ENCODE results near the gene KIF5A. TPM values are rescaled to one million over a fixed set of nuclear protein-coding genes. Genes with fewer than 3 reads are reported as not detected.
"Not testable (repeated sequence)": the region's sequence is repeated elsewhere in the genome, so short reads cannot be mapped to it uniquely, and the experiment has no call there.

The KIF5A gene
- total RNA-seq, 1 donor from 2014 or later: 1.8 TPM

DNA sequence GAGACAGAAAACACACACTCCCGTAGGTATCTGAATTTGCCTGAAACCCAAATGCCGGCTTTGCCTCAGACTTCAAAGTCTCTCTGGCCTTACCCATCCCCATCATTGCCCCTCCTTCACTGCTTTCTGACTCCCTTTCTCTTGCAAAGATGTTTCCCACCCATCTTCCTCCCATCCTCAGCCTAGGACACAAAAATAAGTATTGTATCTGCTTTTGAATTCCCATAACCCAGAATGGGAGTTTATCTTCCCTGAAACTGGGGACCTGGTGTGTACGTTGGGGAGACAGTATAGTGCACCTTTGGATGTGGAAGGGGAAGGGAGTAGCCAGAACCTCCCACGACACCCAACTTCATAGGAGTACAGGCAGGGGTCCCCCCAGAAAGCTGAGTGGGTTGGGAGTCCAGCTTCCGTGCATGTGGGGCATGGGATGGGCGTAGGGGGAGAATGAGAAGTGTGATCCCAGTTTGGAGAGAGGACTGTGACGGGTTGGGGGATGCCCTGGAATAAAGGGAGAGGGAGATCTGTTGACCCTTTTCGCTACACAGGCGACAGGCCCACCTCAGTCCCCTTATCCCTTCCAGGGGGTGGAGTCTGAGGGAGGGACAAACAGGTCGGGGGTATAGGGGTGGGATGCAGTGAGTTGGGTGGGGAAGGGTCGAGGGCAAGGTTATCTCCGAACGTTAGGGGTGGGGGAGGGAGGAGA, 488 bp upstream of the KIF5A start:
- Mint-ChIP-seq H3K27ac (no peak overlapping the region), H3K9me3 (no peaks in the 10 kb centered on the region), H3K36me3 (ENCODE audit: low read depth) (peaks cover 12% of the 10 kb centered on the region), H3K4me3 (peak overlapping the region; percentile 81), H3K4me1 (peaks cover 42% of the 10 kb centered on the region), H3K27me3 (peaks cover 23% of the 10 kb centered on the region)
- intact Hi-C loops (cut with micrococcal nuclease): loop anchor here (5.0 kb wide), 1 partner anchor 143 kb away; the partner anchor contains the start of gene OS9
- DNase-seq: no peak

DNA sequence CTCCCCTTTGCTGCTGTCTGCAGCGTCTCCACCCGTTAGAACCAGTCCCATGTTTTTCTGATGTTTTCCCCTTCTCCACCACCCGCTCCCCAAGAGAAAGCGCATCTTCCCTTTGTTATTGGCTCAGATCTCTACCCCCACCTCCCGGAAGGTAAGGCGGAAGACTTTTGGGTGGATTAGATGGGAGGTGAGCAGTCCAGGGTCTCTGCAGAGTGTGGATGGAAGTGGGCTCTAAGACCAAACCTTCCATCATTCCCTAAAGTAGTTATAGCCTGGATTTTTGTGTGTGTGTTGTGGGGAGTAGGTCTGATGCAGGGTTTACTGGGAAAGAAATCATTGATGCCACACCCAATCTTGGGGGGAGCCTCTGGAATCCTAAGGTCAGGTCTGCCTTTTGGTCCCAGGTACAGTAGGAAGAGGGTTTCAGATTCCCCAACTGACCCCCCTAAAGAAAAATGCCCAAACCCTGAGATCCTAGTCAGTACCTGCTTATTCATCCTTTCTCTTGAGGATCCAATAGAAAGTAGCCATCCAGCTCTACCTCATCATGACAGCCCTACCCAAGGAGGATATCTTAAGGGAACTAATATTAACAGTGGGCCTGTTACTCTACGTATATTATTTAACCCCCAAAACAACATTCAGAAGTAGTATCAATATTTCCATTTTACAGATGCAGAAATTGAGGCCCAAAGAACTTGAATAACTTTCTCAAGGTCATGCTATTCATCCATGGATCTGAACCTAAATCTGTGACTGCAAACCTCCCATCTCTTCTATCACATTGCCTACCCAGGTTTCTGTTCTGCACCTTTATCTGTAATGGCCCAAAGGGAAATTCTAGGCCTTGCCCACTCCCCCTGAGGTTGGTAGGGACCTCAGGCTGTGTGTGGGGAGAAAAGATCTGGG, 1.1 kb downstream of the KIF5A start:
- Mint-ChIP-seq H3K9me3 (no peaks in the 10 kb centered on the region), H3K4me1 (peaks cover 32% of the 10 kb centered on the region), H3K27ac (no peak overlapping the region), H3K36me3 (ENCODE audit: low read depth) (peaks cover 5% of the 10 kb centered on the region), H3K4me3 (peak overlapping the region; percentile 81), H3K27me3 (peaks cover 25% of the 10 kb centered on the region)
- intact Hi-C loops (cut with micrococcal nuclease): no loop called here
- no peak for DNase-seq

DNA sequence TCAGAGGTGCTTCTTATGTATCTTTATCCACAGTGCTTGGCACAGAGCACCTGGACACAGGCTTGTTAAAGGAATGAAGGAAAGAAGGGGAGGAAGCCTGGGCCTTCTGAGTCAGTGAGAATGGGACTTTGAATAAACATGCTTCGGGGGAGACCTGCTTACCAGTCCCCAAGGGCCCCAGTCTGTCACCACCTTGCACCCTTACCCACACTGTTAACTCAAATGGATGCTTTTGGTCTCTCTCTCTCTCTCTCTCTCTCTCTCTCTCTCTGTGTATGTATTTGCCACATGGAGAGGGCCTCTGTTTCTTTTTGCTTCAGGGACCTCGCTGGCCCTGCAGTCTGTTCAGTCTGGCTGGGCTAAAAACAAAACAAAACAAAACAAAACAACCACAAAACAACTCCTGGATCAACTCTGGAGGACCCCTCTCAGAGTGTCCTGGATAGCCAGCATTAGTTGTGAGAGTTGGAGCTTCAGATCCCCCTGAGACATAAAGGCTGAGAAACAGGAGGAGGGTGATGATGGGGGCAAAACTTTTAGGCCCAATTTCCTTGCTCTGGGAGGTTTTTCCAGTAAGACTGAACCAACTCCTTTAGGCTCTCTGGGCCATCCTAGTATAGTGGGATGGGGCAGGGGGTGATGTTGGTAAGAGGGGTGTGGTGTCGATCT, 1.9 kb downstream of the KIF5A start:
- peaks cover 27% of the 10 kb centered on the region for H3K4me1 Mint-ChIP-seq
- H3K27ac Mint-ChIP-seq: no peak overlapping the region
- H3K36me3 Mint-ChIP-seq (ENCODE audit: low read depth): no peaks in the 10 kb centered on the region
- DNase-seq: no peak
- peaks cover 25% of the 10 kb centered on the region for H3K27me3 Mint-ChIP-seq
- peak overlapping the region; percentile 14 for H3K4me3 Mint-ChIP-seq
- intact Hi-C loops (cut with micrococcal nuclease): no loop called here
- no peaks in the 10 kb centered on the region for H3K9me3 Mint-ChIP-seq

DNA sequence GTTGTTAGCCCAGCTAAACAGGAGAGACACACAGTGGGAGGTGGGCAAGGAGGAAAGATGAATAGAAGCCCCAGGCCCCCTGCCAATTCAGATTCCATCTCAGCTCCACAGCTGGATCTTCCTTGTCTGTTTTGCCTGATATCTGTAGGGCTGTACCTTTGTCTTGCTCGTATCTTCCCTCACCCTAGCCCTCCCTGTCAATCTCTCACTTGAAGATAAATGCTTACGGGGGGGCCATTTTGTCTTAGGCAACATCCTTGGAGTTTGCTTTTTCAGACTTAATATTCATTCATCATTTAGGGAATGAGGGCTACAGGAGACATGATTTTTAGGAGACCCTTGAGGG, 2.4 kb downstream of the KIF5A start:
- DNase-seq: no peak
- Mint-ChIP-seq H3K27me3 (peaks cover 22% of the 10 kb centered on the region), H3K4me3 (no peak overlapping the region), H3K4me1 (peaks cover 25% of the 10 kb centered on the region), H3K27ac (no peak overlapping the region), H3K9me3 (no peaks in the 10 kb centered on the region), H3K36me3 (ENCODE audit: low read depth) (no peaks in the 10 kb centered on the region)
- intact Hi-C loops (cut with micrococcal nuclease): no loop called here

DNA sequence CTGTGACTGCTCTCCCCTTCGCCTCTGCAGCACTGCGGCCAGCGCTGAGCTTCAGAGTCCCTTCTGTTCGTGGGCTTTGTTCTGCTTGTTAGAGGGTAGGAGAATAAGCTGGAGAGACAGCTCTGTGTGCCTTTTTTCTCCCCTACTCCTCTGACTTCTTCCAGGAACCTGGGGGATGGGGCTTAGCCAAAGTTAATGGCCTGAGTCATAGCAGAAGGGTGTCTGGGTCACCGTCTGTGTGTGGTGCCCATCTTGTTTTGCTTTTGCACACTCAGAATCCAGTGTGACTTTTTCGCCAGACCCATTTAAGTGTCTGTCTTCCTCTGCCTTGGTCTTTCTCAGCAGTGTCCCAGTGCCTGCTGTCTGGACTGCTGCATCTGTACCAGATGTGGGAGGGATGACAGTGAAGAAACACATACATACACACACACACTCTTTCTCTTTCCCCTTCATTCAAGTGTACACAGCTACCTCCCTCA, 3.0 kb downstream of the KIF5A start:
- no peaks in the 10 kb centered on the region for H3K9me3 Mint-ChIP-seq
- DNase-seq: no peak
- H3K4me3 Mint-ChIP-seq: no peak overlapping the region
- no peak overlapping the region for H3K27ac Mint-ChIP-seq
- H3K36me3 Mint-ChIP-seq (ENCODE audit: low read depth): no peaks in the 10 kb centered on the region
- H3K27me3 Mint-ChIP-seq: peaks cover 22% of the 10 kb centered on the region
- intact Hi-C loops (cut with micrococcal nuclease): no loop called here
- peaks cover 23% of the 10 kb centered on the region for H3K4me1 Mint-ChIP-seq

DNA sequence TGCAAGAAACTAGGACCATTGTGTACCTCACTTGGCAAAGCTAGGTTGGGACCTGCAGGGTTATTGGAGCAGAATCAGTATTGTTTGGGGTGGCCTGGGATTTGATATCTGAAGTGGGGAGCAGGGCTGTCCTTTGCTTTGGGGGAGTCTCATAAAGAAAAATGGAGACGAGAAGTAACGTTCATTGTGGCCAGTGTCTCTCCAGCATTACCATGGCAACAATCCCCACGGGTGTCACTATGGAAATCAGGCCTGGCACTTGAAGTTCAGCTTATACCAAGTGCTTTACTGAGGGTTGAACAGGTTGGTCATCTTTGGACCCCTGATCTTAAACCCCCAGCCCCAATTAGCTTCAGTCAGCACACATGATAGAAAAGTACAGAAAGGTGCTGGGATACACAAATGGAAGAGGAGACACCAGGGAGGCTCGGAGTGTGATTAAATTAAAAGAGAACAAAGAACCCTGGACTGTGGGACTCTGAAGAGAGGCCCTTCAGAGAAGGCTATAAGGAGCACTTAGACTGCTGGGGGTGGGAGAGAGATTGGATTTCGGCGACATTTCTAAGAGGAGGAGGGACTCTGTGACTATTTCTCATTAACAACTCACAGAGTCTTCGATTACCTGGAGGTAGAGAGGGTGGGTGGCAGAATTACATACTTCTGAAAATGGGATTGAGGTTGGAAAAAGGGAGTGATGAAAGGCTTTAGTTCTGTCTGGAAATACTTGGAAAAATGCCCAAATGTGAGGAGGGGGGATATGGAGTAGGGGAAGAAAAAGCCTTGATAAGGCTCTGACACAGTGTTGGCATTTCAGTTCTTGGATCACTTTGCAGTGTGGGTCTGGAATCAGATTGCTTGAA, 3.7 kb downstream of the KIF5A start:
- H3K4me1 Mint-ChIP-seq: peaks cover 20% of the 10 kb centered on the region
- no peak overlapping the region for H3K4me3 Mint-ChIP-seq
- intact Hi-C loops (cut with micrococcal nuclease): no loop called here
- DNase-seq: no peak
- H3K27me3 Mint-ChIP-seq: peaks cover 18% of the 10 kb centered on the region
- no peaks in the 10 kb centered on the region for H3K36me3 Mint-ChIP-seq (ENCODE audit: low read depth)
- no peaks in the 10 kb centered on the region for H3K9me3 Mint-ChIP-seq
- no peak overlapping the region for H3K27ac Mint-ChIP-seq

DNA sequence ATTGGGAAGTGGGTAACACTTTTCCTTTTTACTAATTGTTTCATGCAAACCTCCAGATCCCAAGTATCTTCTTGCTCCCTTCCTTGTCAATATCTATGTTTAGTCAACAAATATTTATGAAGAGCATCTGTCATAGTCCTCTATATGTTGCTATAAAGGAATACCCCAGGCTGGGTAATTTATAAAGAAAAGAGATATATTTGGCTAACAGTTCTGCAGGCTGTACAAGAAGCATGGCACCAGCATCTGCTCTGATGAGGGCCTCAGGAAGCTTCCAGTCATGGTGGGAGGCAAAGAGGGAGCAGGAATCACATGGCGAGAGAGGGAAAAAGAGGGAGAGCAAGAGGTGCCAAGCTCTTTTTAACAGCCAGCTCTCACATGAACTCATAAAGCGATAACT, 4.6 kb downstream of the KIF5A start:
- H3K4me3 Mint-ChIP-seq: no peak overlapping the region
- H3K36me3 Mint-ChIP-seq (ENCODE audit: low read depth): no peaks in the 10 kb centered on the region
- no peak overlapping the region for H3K27ac Mint-ChIP-seq
- peaks cover 13% of the 10 kb centered on the region for H3K4me1 Mint-ChIP-seq
- DNase-seq: no peak
- H3K27me3 Mint-ChIP-seq: peaks cover 11% of the 10 kb centered on the region
- no peaks in the 10 kb centered on the region for H3K9me3 Mint-ChIP-seq
- intact Hi-C loops (cut with micrococcal nuclease): no loop called here

DNA sequence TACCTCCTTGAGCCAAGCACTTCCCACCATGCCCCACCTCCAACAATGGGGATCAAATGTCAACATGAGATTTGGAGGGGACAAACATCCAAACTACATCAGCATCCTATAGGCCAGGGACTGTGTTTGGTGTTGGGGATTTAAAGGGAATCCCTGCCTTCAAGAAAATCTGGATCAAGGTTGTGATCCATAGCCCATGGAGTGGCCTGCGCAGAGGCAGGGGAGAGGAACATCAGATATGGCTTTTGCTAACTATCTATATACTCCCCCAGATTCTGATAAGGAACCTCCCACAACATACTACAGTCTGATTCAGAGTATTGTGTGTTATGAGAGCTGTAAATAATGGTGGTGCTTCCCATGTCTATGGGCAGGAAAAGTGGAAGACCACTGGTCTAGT, 5.1 kb downstream of the KIF5A start:
- Mint-ChIP-seq H3K4me1 (peaks cover 13% of the 10 kb centered on the region), H3K36me3 (ENCODE audit: low read depth) (no peaks in the 10 kb centered on the region), H3K27me3 (peaks cover 10% of the 10 kb centered on the region), H3K4me3 (no peak overlapping the region), H3K9me3 (no peaks in the 10 kb centered on the region), H3K27ac (no peak overlapping the region)
- intact Hi-C loops (cut with micrococcal nuclease): no loop called here
- no peak for DNase-seq

DNA sequence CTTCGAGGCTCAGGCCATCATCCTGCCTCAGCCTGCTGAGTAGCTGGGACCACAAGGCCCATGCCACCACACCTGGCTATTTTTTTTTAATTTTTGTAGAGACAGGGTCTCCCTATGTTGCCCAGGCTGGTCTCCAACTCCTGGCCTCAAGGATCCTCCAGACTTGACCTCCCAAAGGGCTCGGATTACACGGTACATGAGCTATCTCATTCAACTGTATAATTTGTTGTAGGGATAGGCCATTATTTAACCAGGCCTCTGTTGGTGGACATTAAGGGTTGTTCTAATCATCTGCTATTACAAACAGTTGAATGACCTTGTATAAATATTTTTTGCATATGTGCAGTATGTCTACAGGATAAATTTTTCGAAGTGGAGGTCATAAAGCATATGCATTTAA, 9.0 kb downstream of the KIF5A start:
- Mint-ChIP-seq H3K36me3 (ENCODE audit: low read depth) (no peaks in the 10 kb centered on the region), H3K4me3 (no peak overlapping the region), H3K9me3 (no peaks in the 10 kb centered on the region), H3K27ac (no peak overlapping the region), H3K27me3 (peaks cover 13% of the 10 kb centered on the region), H3K4me1 (peaks cover 3% of the 10 kb centered on the region)
- no peak for DNase-seq
- intact Hi-C loops (cut with micrococcal nuclease): no loop called here

DNA sequence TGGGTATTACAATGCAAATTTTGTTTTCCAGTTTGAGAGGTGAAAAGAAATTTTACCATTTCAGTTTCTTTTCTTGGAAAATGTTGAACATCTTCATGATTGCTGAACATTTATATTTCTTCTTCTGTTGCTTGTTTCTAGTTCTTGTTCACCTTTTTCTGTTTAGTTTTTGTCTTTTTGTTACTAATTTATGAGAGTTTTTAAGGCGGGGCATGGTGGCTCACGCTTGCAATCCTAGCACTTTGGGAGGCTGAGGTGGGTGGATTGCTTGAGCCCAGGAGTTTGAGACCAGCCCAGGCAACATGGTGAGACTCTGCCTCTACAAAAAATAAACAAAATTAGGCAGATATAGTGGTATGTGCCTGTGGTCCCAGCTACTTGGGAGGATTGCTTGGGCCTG, 10.7 kb downstream of the KIF5A start:
- Mint-ChIP-seq H3K9me3 (no peaks in the 10 kb centered on the region), H3K4me3 (no peak overlapping the region), H3K27ac (no peak overlapping the region), H3K36me3 (ENCODE audit: low read depth) (no peaks in the 10 kb centered on the region), H3K27me3 (peaks cover 13% of the 10 kb centered on the region), H3K4me1 (peaks cover 3% of the 10 kb centered on the region)
- no peak for DNase-seq
- intact Hi-C loops (cut with micrococcal nuclease): no loop called here

DNA sequence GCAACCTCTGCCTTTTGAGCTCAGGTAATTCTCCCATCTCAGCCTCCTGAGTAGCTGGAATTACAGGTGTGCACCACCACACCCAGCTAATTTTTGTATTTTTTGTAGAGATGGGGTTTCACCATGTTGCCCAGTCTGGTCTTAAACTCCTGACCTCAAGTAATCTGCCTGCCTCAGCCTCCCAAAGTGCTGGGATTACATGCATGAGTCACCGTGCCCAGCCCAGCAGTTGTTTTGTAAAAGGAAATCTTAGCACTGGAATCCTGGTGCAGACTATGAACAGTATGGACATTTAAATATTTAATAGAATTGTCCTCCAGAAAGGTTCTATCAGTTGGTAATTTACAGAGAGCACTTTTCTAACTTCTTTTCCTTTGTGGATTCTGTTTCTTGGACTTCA, 11.3 kb downstream of the KIF5A start:
- intact Hi-C loops (cut with micrococcal nuclease); H3K36me3 Mint-ChIP-seq (ENCODE audit: low read depth); H3K4me1 Mint-ChIP-seq; H3K4me3 Mint-ChIP-seq; H3K27ac Mint-ChIP-seq; DNase-seq; H3K9me3 Mint-ChIP-seq: not testable (repeated sequence)
- peaks cover 13% of the 10 kb centered on the region for H3K27me3 Mint-ChIP-seq

DNA sequence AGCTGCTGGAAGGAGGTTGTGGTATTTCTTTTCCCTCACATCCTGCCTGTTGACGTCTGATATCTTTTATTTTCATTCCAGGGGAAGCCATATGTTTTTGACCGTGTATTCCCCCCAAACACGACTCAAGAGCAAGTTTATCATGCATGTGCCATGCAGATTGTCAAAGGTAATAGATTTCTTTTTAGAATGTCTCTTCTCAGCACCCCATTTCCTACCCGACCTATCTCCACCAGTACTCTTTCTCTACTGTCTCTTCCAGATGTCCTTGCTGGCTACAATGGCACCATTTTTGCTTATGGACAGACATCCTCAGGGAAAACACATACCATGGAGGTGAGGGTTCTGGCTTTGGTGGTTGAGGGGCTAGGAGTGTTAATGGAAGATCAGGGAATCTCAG, 13.5 kb downstream of the KIF5A start:
- no peak overlapping the region for H3K27ac Mint-ChIP-seq
- no peak for DNase-seq
- no peaks in the 10 kb centered on the region for H3K9me3 Mint-ChIP-seq
- peaks cover 13% of the 10 kb centered on the region for H3K27me3 Mint-ChIP-seq
- intact Hi-C loops (cut with micrococcal nuclease): no loop called here
- no peaks in the 10 kb centered on the region for H3K36me3 Mint-ChIP-seq (ENCODE audit: low read depth)
- no peak overlapping the region for H3K4me3 Mint-ChIP-seq
- H3K4me1 Mint-ChIP-seq: peaks cover 3% of the 10 kb centered on the region

DNA sequence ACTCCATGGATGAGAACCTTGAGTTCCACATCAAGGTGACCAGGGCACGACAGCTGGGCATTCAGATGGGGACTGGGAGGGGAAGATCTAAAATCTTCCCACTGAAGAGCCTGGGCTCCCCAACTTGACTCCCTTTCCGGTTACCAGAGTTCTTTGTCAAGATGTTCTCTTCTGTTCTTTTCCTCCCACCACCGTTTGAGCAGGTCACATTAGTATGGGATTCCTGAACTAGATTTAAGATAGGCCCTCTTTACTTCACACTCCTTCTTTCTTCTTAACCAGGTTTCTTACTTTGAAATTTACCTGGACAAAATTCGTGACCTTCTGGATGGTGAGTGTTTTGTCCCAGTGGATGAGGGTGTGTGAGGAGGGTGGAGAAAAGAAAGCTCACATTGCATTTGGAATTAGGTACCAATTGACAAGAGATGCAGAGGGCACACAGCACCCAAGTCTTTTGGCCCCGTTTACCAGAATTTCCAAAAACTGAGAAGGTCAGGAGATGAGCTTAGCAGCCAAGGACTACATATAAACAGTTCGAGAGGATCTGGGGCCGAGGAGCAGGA, 14.4 kb downstream of the KIF5A start:
- no peaks in the 10 kb centered on the region for H3K36me3 Mint-ChIP-seq (ENCODE audit: low read depth)
- no peak overlapping the region for H3K4me3 Mint-ChIP-seq
- intact Hi-C loops (cut with micrococcal nuclease): no loop called here
- H3K9me3 Mint-ChIP-seq: no peaks in the 10 kb centered on the region
- no peak for DNase-seq
- H3K4me1 Mint-ChIP-seq: peaks cover 3% of the 10 kb centered on the region
- no peak overlapping the region for H3K27ac Mint-ChIP-seq
- H3K27me3 Mint-ChIP-seq: peaks cover 13% of the 10 kb centered on the region

All from activated CD4-positive, alpha-beta T cell treated with anti-CD3 and anti-CD28 coated beads, Interleukin-2, amount 10 ng/mL, durations not matched to agents 24 days and 14 days (primary cell).